Chondrocyte (in vitro differentiated cells): ENCODE measurements around the gene TLK1. TPM values are rescaled to one million over a fixed set of nuclear protein-coding genes. Genes with fewer than 3 reads are reported as not detected.

Experiments
- DNase-seq: peaks from one replicate; pipeline ENCODE4 v3.0.0; 2021; ENCODE audit warnings: mixed read lengths, low spot score
- H3K27ac Mint-ChIP-seq: one replicate; pipeline ENCODE4 v1.8.0; 2021; ENCODE audit warnings: mild to moderate bottlenecking, moderate library complexity, mixed read lengths; ENCODE audit not compliant: unreplicated experiment
- H3K27me3 Mint-ChIP-seq: 2 replicates; pipeline ENCODE4 v1.8.0; 2021; ENCODE audit warnings: low read depth, mixed read lengths
- H3K36me3 Mint-ChIP-seq: 2 replicates; pipeline ENCODE4 v1.8.0; 2021; ENCODE audit warnings: low read depth, mixed read lengths
- H3K4me1 Mint-ChIP-seq: 2 replicates; pipeline ENCODE4 v1.8.0; 2021; ENCODE audit warnings: low read depth, mild to moderate bottlenecking, mixed read lengths
- H3K4me3 Mint-ChIP-seq: one replicate; pipeline ENCODE4 v1.8.0; 2021; ENCODE audit warnings: mild to moderate bottlenecking, moderate library complexity, mixed read lengths; ENCODE audit not compliant: unreplicated experiment
- H3K9me3 Mint-ChIP-seq: 2 replicates; pipeline ENCODE4 v1.8.0; 2021; ENCODE audit warnings: low read depth, mixed read lengths
- total RNA-seq: library from RNA; stranded (reverse); gene quantifications from 3 replicates; pipeline ENCODE4 v1.2.1, GENCODE V29; 2021
- TF ChIP-seq, protein P1 (sequence below): fragments of 200-600 bp; sonication (generic); IDR thresholded peaks from 2 replicates; pipeline ENCODE4 v1.5.0; 2021; ENCODE audit warnings: antibody characterized with exemption, mild to moderate bottlenecking, moderate library complexity

TLK1 gene
- total RNA-seq, 1 donor from 2014 or later, result 64.1 TPM

- H3K27ac Mint-ChIP-seq, result no peak overlapping the region
- peaks cover 2% of the 10 kb centered on the region for H3K9me3 Mint-ChIP-seq
- H3K4me1 Mint-ChIP-seq, result no peaks in the 10 kb centered on the region
- TF ChIP-seq, protein P1, sequence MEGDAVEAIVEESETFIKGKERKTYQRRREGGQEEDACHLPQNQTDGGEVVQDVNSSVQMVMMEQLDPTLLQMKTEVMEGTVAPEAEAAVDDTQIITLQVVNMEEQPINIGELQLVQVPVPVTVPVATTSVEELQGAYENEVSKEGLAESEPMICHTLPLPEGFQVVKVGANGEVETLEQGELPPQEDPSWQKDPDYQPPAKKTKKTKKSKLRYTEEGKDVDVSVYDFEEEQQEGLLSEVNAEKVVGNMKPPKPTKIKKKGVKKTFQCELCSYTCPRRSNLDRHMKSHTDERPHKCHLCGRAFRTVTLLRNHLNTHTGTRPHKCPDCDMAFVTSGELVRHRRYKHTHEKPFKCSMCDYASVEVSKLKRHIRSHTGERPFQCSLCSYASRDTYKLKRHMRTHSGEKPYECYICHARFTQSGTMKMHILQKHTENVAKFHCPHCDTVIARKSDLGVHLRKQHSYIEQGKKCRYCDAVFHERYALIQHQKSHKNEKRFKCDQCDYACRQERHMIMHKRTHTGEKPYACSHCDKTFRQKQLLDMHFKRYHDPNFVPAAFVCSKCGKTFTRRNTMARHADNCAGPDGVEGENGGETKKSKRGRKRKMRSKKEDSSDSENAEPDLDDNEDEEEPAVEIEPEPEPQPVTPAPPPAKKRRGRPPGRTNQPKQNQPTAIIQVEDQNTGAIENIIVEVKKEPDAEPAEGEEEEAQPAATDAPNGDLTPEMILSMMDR, result no peak
- H3K36me3 Mint-ChIP-seq, result no peaks in the 10 kb centered on the region
- no peaks in the 10 kb centered on the region for H3K27me3 Mint-ChIP-seq
- H3K4me3 Mint-ChIP-seq, result no peak overlapping the region
- no peak for DNase-seq
These were observed 41.1 kb upstream of the TLK1 start for GRCh38 chr2:171201767-171202166.

GRCh38 chr2:171201271-171201670, 40.6 kb upstream of the TLK1 start:
- no peak overlapping the region for H3K27ac Mint-ChIP-seq
- DNase-seq, result no peak
- H3K4me1 Mint-ChIP-seq, result no peaks in the 10 kb centered on the region
- TF ChIP-seq, protein P1, result no peak
- H3K9me3 Mint-ChIP-seq, result no peaks in the 10 kb centered on the region
- H3K27me3 Mint-ChIP-seq, result no peaks in the 10 kb centered on the region
- H3K4me3 Mint-ChIP-seq, result no peak overlapping the region
- H3K36me3 Mint-ChIP-seq, result no peaks in the 10 kb centered on the region

DNA sequence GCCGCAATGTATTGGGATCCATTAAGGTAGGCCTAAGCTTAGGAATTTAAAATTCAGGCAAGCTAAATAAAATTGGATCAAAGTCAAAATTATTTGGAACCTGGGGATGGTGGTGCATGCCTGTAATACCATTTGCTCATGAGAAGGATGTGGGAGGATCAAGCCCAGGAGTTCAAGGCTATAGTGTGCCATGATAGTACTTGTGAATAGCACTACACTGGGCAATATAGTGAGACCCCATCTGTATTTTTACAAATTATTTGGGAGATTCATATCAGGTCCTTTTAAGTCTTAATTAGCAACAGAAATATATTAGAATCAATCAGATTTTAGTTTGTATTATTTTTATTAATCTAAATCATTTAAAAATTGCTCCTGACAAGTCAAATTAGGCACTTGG, 39.8 kb upstream of the TLK1 start:
- H3K4me3 Mint-ChIP-seq, result no peak overlapping the region
- no peak overlapping the region for H3K27ac Mint-ChIP-seq
- no peaks in the 10 kb centered on the region for H3K36me3 Mint-ChIP-seq
- H3K9me3 Mint-ChIP-seq, result no peaks in the 10 kb centered on the region
- no peak for DNase-seq
- TF ChIP-seq, protein P1, result no peak
- H3K27me3 Mint-ChIP-seq, result no peaks in the 10 kb centered on the region
- no peaks in the 10 kb centered on the region for H3K4me1 Mint-ChIP-seq

GRCh38 chr2:171191021-171191420, 30.3 kb upstream of the TLK1 start:
- H3K9me3 Mint-ChIP-seq, result no peaks in the 10 kb centered on the region
- no peak overlapping the region for H3K27ac Mint-ChIP-seq
- DNase-seq, result no peak
- peaks cover 14% of the 10 kb centered on the region for H3K4me1 Mint-ChIP-seq
- no peaks in the 10 kb centered on the region for H3K27me3 Mint-ChIP-seq
- TF ChIP-seq, protein P1, result no peak
- no peaks in the 10 kb centered on the region for H3K36me3 Mint-ChIP-seq
- H3K4me3 Mint-ChIP-seq, result no peak overlapping the region

DNA sequence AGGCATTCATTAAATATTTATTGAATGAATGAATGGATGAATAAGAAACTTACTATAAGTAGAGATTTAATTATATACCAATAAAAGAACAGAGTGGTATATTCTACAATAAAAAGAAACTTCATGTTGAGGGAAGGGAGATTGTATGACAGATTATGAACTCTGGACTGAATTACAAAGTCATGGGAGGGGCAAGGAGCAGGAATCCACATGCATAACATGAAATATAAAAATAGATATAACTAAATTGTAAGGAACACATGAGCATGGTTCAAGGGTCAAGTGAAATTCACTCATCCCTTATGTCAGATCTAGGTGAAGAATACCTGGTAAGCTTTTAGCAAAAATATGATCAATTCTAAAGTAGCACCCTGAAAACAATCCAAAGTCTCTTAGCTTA, 27.1 kb upstream of the TLK1 start:
- Mint-ChIP-seq H3K27me3 (no peaks in the 10 kb centered on the region), H3K4me1 (peaks cover 25% of the 10 kb centered on the region), H3K9me3 (no peaks in the 10 kb centered on the region)

More for the DNA sequence above, 27.1 kb upstream of the TLK1 start:
- no peaks in the 10 kb centered on the region for H3K36me3 Mint-ChIP-seq
- H3K27ac Mint-ChIP-seq, result no peak overlapping the region
- TF ChIP-seq, protein P1, result no peak
- no peak overlapping the region for H3K4me3 Mint-ChIP-seq
- no peak for DNase-seq
